KMS-11 (cell line): ENCODE measurements around the gene MITF.

Experiments
- H2AFZ ChIP-seq: fragments of 200-600 bp; sonication (generic); 2 replicates; pipeline ENCODE4 v1.6.1; 2016; ENCODE audit warnings: antibody characterized with exemption, mixed run types, low read depth
- H3K27ac ChIP-seq: fragments of 200-600 bp; sonication (generic); 2 replicates; pipeline ENCODE4 v1.6.1; 2016; ENCODE audit warnings: mild to moderate bottlenecking, mixed run types
- H3K27me3 ChIP-seq: fragments of 200-600 bp; sonication (generic); 2 replicates; pipeline ENCODE4 v1.6.1; 2017; ENCODE audit warnings: mild to moderate bottlenecking, low read depth, mixed run types, moderate library complexity; ENCODE audit not compliant: insufficient read depth
- H3K36me3 ChIP-seq: fragments of 200-600 bp; sonication (generic); 2 replicates; pipeline ENCODE4 v1.6.1; 2017; ENCODE audit warnings: mild to moderate bottlenecking, mixed run types; ENCODE audit not compliant: insufficient read depth
- H3K4me1 ChIP-seq: fragments of 200-600 bp; sonication (generic); 2 replicates; pipeline ENCODE4 v1.6.1; 2016; ENCODE audit warnings: mild to moderate bottlenecking, low read depth, mixed run types; ENCODE audit not compliant: poor library complexity, severe bottlenecking
- H3K4me2 ChIP-seq: fragments of 200-600 bp; sonication (generic); 2 replicates; pipeline ENCODE4 v1.7.0; 2016; ENCODE audit warnings: mild to moderate bottlenecking, mixed run types
- H3K4me3 ChIP-seq: fragments of 200-600 bp; sonication (generic); IDR thresholded peaks from 2 replicates; pipeline ENCODE4 v1.6.1; 2017; ENCODE audit warnings: low read depth, low read length, mixed read lengths; ENCODE audit not compliant: insufficient read depth
- H3K79me2 ChIP-seq: fragments of 200-600 bp; sonication (generic); 2 replicates; pipeline ENCODE4 v1.6.1; 2016; ENCODE audit warnings: low read depth, mixed run types; ENCODE audit not compliant: insufficient read depth
- H3K9ac ChIP-seq: fragments of 200-600 bp; sonication (generic); 2 replicates; pipeline ENCODE4 v1.6.1; 2016; ENCODE audit warnings: mild to moderate bottlenecking, mixed run types
- H4K20me1 ChIP-seq: fragments of 200-600 bp; sonication (generic); 2 replicates; pipeline ENCODE4 v1.6.1; 2016; ENCODE audit warnings: mild to moderate bottlenecking, mixed run types; ENCODE audit not compliant: insufficient read depth
- CTCF ChIP-seq: fragments of 200-600 bp; sonication (generic); conservative IDR thresholded peaks from 2 replicates; pipeline ENCODE4 v1.6.1; 2017; ENCODE audit warnings: low read depth, mild to moderate bottlenecking, antibody characterized with exemption, low read length, moderate library complexity, mixed read lengths

Gene MITF

GRCh38 chr3:69719587-69720122 is 19.6 kb upstream of the MITF start:
- Histone ChIP-seq H2AFZ (no peak overlapping the region), H3K4me3 (no peak overlapping the region), H3K36me3 (no peaks in the 10 kb centered on the region), H3K27me3 (no peaks in the 10 kb centered on the region), H3K4me2 (no peak overlapping the region), H3K79me2 (no peaks in the 10 kb centered on the region), H4K20me1 (no peaks in the 10 kb centered on the region), H3K27ac (no peak overlapping the region), H3K9ac (no peak overlapping the region), H3K4me1 (no peaks in the 10 kb centered on the region)
- TF ChIP-seq CTCF, result no peak

DNA sequence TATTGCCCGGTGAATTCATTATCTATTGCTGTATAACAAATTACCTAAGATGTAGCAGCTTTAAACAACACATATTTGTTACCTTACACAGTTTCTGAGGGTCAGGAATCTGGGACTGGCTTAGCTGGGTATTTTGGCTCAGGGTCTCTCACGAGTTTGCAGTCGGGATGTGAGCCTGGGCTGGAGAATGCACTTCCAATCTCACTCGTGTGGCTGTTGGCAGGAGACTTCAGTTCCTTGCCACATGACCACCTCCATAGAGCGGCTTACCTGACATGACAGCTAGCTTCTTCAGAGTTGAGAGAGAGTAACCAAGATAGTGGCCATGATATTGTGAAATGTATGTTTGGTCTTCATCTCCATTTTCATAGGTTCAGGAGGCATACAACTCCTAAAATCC is 18.4 kb upstream of the MITF start:
- Histone ChIP-seq H3K4me3 (no peak overlapping the region), H3K4me2 (no peak overlapping the region), H3K4me1 (no peaks in the 10 kb centered on the region), H3K27me3 (no peaks in the 10 kb centered on the region), H4K20me1 (no peaks in the 10 kb centered on the region), H3K79me2 (no peaks in the 10 kb centered on the region), H3K36me3 (no peaks in the 10 kb centered on the region), H2AFZ (no peak overlapping the region), H3K27ac (no peak overlapping the region), H3K9ac (no peak overlapping the region)
- TF ChIP-seq CTCF, result no peak

- H3K9ac ChIP-seq, result no peak overlapping the region
- no peak overlapping the region for H3K4me2 ChIP-seq
- H3K27me3 ChIP-seq, result no peaks in the 10 kb centered on the region
- H3K36me3 ChIP-seq, result no peaks in the 10 kb centered on the region
- no peak overlapping the region for H3K4me3 ChIP-seq
- no peak overlapping the region for H2AFZ ChIP-seq
- H3K79me2 ChIP-seq, result no peaks in the 10 kb centered on the region
- no peaks in the 10 kb centered on the region for H4K20me1 ChIP-seq
- H3K27ac ChIP-seq, result no peak overlapping the region
- H3K4me1 ChIP-seq, result no peaks in the 10 kb centered on the region
- no peak for TF ChIP-seq CTCF
These were observed 15.9 kb upstream of the MITF start for GRCh38 chr3:69723389-69723788.

- no peaks in the 10 kb centered on the region for H3K79me2 ChIP-seq
- H3K27ac ChIP-seq, result no peak overlapping the region
- H3K4me2 ChIP-seq, result no peak overlapping the region
- H2AFZ ChIP-seq, result peak overlapping the region; percentile 6; the same call in 1 of the 2 replicates
- no peaks in the 10 kb centered on the region for H3K27me3 ChIP-seq
- no peak overlapping the region for H3K9ac ChIP-seq
- no peaks in the 10 kb centered on the region for H4K20me1 ChIP-seq
- no peaks in the 10 kb centered on the region for H3K36me3 ChIP-seq
- no peaks in the 10 kb centered on the region for H3K4me1 ChIP-seq
- H3K4me3 ChIP-seq, result no peak overlapping the region
- TF ChIP-seq CTCF, result no peak
These were observed 14.4 kb upstream of the MITF start for GRCh38 chr3:69724722-69725435.
